ENCODE measurements around the gene EMILIN1.

The EMILIN1 gene

DNA sequence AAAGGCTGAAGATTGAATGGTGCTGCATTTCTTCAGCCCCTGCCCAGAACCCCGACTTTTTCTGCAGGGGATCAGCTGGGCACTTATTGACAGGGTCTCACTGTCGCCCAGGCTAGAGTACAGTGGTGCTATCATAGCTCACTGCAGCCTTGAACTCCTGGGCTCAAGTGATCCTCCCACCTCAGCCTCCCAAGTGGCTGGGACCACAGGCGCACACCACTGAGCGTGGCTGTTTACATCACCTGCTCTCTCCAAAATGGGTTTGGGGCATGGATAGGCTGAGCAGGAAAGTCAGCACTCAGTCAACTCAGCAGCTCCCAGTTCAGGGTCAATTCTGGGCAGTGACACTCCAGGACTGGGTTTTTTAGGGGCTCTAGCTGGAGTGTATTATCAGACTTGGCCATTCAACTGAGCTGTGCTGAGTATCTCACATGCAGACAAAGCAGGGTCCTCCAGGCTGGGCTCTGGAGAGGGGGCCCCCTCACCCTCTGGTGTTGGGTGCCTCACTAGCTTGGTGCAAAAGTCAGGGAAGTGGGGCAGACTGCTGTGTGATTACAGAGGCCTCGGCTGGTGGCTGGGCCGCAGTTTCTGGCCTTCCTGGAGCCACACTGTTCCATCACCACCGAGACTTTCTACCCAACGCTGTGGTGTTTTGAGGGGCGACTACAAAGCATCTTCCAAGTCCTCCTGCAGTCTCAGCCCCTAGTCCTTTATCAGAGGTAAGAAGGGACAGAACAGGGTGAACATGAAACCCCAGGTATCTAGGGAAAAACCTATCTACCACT is 49.7 kb downstream of the EMILIN1 start:
- no peak for DNase-seq

DNA sequence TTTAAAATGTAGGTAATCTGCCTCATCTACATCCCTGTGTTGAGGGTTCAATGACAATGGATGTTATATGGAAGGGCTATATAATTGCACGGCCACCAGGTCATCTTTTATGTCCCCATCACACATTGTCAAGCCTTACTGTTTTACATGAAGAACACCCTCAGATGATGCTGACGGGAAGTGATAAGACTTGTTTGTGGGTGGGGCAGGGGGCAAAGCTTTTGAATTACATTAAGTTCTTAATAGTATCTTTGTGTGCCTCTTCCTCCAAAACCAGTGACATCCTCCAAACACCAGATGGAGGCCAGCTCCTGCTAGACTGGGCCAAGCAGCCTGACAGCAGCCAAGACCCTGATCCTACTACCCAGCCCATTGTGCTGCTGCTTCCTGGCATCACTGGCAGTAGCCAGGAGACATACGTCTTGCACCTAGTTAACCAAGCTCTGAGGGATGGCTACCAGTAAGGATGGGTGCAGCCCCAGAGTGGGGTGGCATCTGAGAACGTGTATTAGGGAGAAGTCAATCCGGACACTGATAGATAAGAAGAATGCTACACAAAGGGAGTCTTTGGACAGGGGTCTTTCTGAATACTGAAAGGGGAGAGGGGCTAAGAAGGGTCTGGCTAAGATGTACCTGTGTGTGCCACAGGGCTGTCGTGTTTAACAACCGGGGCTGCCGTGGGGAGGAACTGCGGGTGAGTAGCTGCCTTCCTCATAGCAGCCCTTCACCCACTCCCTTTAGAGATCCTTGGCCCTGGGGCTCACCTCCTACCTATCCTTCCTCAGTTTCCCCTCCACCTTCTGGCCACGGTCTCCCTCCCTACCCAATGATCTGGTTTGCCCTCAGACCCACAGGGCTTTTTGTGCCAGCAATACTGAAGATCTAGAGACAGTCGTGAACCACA is 50.5 kb downstream of the EMILIN1 start:
- no peak for DNase-seq

DNA sequence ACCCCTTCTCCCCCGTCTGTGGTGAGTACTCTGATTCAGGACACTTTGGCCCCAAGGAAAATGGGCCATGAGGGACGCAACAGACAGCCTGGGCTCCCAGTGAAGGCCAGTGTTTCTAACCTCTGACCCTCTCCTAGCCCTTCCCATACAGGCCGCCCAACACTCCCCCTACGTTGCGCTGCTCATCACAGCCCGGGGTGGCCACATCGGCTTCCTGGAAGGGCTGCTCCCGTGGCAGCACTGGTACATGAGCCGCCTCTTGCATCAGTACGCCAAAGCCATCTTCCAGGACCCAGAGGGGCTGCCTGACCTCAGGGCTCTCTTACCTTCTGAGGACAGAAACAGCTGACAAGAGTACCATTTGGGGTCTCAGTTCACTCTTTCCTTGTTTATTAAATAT is 52.0 kb downstream of the EMILIN1 start:
- no peak for DNase-seq

DNA sequence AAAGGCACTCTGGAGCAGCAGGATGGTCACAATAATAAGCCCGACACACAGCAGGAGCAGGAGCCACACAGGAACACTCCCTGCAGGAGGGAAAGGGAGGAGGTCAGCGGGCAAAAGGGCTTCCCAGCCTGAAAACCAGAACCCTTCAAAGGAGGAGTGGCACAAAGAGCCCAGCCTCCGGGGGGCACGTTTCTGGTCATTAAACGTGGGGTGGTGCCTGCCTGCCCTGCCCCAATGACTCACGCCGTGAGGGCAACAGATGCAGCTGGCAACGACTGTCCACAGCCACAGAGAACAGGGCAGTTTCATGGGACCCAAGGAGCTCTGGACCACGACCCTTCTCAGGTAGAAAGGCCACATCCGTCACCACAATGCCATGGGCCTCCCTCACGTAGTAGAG is 53.0 kb downstream of the EMILIN1 start:
- no peak for DNase-seq

DNA sequence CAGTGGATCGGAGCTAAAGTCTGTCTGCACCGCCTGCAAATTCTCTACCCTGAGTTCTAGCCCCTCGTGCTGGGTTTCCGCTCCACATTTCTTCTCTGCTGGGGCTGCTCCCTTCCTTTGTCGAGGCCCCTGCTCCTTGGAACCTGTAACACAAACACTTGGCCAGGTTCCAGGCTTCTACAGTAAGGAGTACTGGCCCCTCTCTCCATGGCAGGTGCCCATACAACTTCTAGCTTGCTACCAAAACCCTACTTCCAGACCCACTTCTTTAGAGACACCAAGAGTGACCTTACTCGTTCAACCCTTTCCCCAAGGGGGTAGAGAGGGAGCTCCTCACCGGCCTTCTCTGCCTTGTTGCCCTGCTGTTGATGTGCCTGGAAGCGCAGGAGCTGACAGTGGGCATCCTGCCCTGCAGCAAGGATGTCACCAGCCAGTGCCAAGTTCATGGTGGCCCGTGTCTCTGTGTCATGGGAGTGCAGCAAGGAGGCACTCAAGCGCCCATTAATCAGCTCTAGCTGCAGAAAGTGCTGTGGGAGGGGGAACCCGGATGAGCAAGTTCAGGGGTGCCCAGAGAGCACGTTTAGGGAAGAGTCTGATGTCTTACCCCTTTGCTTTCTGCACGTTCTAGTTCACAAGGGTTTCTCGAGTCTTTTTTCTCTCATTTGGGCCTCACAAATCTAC is 54.9 kb downstream of the EMILIN1 start:
- no peak for DNase-seq

DNA sequence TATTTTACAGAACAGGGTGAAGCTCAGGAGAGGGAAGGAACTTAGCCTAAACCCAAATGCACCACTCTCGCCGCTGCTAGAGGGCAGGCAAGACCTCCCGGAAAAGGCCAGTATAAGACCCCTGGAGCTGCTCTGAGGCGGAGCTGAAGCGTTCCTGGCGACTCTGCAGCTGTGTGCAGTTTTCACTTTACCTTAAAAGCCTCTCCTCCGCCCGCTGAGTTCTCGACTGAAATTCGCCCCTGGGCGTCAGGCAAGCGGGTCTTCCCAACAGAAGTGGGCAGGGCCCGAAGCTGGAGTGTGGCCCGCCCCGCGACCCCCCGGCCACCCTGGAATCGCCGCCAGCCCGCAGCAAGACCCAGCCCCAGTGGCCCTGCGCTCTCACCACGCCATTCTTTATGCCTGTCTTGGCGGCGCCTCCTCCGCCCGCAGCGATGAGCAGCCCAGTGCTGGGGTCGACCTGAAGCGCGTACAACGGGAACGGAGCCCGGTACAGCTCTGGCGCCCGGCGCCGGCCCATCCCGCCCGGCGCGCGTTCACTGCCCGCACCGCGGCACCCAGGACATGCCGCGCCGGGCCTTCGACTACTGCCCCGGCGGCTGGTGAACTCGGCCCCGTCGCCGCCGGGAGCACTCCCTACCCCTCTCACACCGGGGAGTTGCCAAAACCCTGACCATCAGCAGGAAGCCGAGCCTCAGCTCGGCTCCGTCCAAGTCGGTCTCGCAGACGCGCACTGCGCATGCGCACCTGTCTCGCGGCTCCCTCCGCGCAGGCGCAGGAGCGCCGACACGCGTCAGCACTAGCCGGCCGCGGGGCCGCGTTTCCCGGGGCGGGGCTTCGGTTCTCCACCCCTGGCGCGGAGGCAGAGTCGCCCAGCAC is 55.7 kb downstream of the EMILIN1 start, which contains the start of gene PREB:
PREB (minus strand) TSS at position 732 of the 876 bp plus-strand sequence; CDS start at position 517, 215 bp downstream.
- peak; percentile 80 for DNase-seq

DNA sequence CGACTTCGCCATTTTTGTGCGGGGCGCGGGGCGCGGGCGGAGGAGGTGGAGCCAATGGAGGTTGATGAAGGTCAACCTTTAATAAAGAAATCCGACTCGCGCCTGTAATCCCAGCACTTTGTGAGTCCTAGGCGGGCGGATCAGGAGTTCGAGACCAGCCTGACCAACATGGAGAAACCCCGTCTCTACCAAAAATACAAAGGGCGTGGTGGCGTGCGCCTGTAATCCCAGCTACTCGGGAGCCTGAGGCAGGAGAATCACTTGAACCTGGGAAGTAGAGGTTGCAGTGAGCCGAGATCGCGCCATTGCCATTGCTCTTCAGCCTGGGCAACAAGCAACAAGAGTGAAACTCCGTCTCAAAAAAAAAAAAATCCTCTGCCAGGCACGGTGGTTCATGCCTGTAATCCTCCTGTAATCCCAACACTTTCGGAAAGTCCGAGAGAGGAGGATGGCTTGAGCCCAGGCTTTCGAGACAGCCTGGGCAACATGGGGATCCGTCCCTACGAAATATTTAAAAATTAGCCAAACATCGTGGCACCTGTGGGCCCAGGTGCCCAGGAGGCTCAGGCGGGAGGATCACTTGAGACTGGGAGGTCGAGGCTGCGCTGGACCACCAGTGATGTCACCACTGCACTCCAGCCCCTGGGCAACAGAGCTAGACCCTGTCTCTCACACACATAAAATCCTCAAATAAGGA is 56.5 kb downstream of the EMILIN1 start:
- DNase-seq, result no peak

DNA sequence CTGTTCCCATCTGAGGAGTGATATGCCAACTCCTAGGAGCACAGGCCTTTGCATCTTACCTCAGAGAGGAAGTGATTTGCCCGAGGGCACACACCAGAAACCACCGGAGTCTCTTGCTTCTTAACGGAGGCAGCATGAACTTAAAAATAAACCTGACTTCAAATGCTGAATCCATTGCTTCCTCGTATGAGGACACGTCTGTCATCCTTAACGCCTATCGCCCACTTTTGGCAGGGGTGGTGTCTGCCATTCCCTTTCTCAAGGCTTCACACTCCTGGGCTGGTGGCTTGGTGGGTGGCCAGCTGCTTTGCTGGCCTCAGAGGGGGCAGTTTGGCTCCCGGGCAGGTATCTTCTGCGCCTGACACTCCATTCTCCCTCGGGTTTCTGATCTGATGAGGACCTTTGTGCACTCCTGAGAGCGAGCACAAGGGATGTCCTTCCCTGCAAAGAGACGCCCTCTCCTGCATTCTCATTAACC is 57.1 kb downstream of the EMILIN1 start:
- no peak for DNase-seq
